Lung (tissue), 12 donors: ENCODE measurements around the gene COL4A2. TPM values are rescaled to one million over a fixed set of nuclear protein-coding genes. Genes with fewer than 3 reads are reported as not detected.

ENCODE experiments used
- ATAC-seq: fragments of 200-7000 bp; cut with Tn5 transposase; one replicate; pipeline ENCODE4 v1.9.1; 2020; ENCODE audit warnings: moderate number of reproducible peaks; ENCODE audit not compliant: insufficient read depth, low FRiP score
- DNase-seq, 3 donors: peaks; one replicate each; pipeline ENCODE4 v3.0.0-alpha.2; 2013 to 2017
- H3K27ac ChIP-seq, 2 donors: one replicate each; pipeline ENCODE4 v1.5.1; 2013; ENCODE audit warnings: mild to moderate bottlenecking in 2 of 2, moderate library complexity in 2 of 2, control low read depth in 1 of 2, inconsistent platforms in 1 of 2, low read depth in 1 of 2, low read length in 1 of 2
- H3K27me3 ChIP-seq, 3 donors: one replicate each; pipeline ENCODE4 v1.5.1; 2013; ENCODE audit warnings: low read length in 2 of 3; ENCODE audit not compliant: control insufficient read depth in 3 of 3, insufficient read depth in 3 of 3
- H3K36me3 ChIP-seq, 4 donors: one replicate each; pipeline ENCODE4 v1.5.1; 2013; ENCODE audit warnings: low read length in 4 of 4, mild to moderate bottlenecking in 1 of 4, moderate library complexity in 1 of 4; ENCODE audit not compliant: control insufficient read depth in 4 of 4, insufficient read depth in 4 of 4
- H3K4me1 ChIP-seq, 5 donors: one replicate each; pipeline ENCODE4 v1.5.1; 2013; ENCODE audit warnings: low read length in 5 of 5, mild to moderate bottlenecking in 2 of 5, moderate library complexity in 1 of 5; ENCODE audit not compliant: control insufficient read depth in 5 of 5, insufficient read depth in 5 of 5
- H3K4me3 ChIP-seq: one replicate; pipeline ENCODE4 v1.5.1; 2013; ENCODE audit warnings: mild to moderate bottlenecking, control low read depth, moderate library complexity
- H3K9ac ChIP-seq, 2 donors: one replicate each; pipeline ENCODE4 v1.5.1; 2013; ENCODE audit warnings: low read length in 2 of 2, control low read depth in 1 of 2; ENCODE audit not compliant: insufficient read depth in 1 of 2
- H3K9me3 ChIP-seq, 4 donors: one replicate each; pipeline ENCODE4 v1.5.1; 2013; ENCODE audit warnings: low read length in 3 of 4, mild to moderate bottlenecking in 1 of 4, moderate library complexity in 1 of 4; ENCODE audit not compliant: control insufficient read depth in 4 of 4, insufficient read depth in 3 of 4
- WGBS, 2 donors: extraction: QIAGEN DNeasy Blood & Tissue Kit; methylation state at CpG; one replicate each; pipeline ENCODE4 v1.1.7; 2013; 5-methylcytosine and 5-hydroxymethylcytosine counted together
- polyA plus RNA-seq, 2 donors: library from polyadenylated mRNA; stranded (reverse); fragments of 200-250 nt; gene quantifications; one replicate each; pipeline ENCODE4 v1.2.1, GENCODE V29; 2013
- total RNA-seq, 2 donors: library from RNA; depleted of rRNA in 1 of 2; stranded (reverse); fragments of >200 nt in 1 of 2; gene quantifications; one replicate each; pipeline ENCODE4 v1.2.1, GENCODE V29; 2014 to 2021
- TF ChIP-seq, protein P1 (sequence below): IDR thresholded peaks from 2 replicates; pipeline ENCODE4 v1.5.1; 2012; ENCODE audit warnings: mild to moderate bottlenecking; ENCODE audit errors: control extremely low read depth, extremely low read depth
- donor health status: control.
- donor health status: control.
- donor health status: Bipolar disorder and iron deficiency.
- donor health status: healthy.
- donor health status: DM: yes; HTN: yes; CAD: no.

Gene COL4A2
- total and polyA plus RNA-seq, 4 donors = 169 to 627 (median 339) TPM

DNA sequence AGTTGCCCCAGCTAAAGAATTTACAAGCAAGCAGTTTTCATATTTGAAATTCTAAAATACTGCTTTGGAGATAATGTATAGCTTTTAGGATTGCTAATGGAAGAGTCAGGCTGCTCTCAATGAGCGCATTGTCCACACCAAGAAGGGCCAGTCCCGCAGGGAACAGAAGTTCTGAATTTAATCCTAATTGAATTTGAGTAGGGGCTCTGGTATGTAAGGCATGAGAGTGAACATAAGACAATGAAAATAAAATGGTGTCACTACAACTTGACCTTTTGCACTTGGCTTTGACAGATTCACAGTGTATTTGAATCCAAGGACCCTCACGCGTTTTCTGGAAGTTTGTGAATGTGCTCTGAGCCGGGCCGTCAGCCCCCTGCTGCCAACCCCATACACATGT is 221.8 kb downstream of the COL4A2 start:
- H3K27me3 ChIP-seq = no peaks in the 10 kb centered on the region
- no peak overlapping the region for H3K4me3 ChIP-seq
- peak overlapping the region; percentile 11 to 62 for H3K27ac ChIP-seq
- no peaks in the 10 kb centered on the region for H3K9me3 ChIP-seq
- H3K4me1 ChIP-seq = peaks cover 0 to 40% (median 3%) of the 10 kb centered on the region in 5 donors
- WGBS, 2 donors = 93 to 96% methylated on average over 6 of the region's 6 CpGs
- ATAC-seq = no peak
- no peak for DNase-seq
- H3K9ac ChIP-seq = no peak overlapping the region
- H3K36me3 ChIP-seq = peaks cover 0 to 2% (median 0%) of the 10 kb centered on the region in 4 donors
- TF ChIP-seq, protein P1, sequence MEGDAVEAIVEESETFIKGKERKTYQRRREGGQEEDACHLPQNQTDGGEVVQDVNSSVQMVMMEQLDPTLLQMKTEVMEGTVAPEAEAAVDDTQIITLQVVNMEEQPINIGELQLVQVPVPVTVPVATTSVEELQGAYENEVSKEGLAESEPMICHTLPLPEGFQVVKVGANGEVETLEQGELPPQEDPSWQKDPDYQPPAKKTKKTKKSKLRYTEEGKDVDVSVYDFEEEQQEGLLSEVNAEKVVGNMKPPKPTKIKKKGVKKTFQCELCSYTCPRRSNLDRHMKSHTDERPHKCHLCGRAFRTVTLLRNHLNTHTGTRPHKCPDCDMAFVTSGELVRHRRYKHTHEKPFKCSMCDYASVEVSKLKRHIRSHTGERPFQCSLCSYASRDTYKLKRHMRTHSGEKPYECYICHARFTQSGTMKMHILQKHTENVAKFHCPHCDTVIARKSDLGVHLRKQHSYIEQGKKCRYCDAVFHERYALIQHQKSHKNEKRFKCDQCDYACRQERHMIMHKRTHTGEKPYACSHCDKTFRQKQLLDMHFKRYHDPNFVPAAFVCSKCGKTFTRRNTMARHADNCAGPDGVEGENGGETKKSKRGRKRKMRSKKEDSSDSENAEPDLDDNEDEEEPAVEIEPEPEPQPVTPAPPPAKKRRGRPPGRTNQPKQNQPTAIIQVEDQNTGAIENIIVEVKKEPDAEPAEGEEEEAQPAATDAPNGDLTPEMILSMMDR = no peak

DNA sequence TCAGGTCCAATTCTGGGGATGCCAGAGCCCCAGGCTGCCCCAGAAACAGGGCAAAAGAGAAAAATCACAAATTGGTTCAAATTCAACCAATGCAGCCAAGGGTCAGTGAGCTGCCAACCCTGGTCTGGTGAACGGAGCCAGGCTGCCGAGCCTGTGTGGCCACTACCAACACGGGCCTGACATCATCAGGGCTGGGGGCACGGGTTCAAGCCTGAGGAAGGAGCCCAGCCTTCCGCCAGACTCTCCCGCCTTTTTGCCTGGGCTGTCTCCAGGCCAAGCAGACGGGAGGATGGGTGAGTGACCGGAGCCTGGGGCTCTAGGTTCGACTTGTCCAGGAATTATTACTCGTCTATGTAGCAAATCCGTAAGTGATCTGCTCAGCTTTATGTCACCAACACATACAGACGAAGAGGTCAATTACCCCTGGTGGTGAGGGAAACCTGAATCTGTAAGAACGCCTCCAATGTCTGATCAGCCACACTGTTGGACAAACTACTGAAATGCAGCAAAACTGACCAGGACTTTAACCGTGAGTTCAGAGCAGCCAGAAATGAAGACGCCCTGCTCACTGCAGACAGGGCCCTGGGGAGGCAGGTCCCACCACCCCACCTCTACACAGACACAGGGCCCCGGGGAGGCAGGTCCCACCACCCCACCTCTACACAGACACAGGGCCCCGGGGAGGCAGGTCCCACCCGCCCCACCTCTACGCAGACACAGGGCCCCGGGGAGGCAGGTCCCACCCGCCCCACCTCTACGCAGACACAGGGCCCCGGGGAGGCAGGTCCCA is 222.6 kb downstream of the COL4A2 start:
- TF ChIP-seq, protein P1 = no peak
- no peak for ATAC-seq
- Histone ChIP-seq H3K4me1 (peaks cover 0 to 32% (median 0%) of the 10 kb centered on the region in 5 donors), H3K36me3 (no peaks in the 10 kb centered on the region), H3K9me3 (no peaks in the 10 kb centered on the region), H3K27me3 (no peaks in the 10 kb centered on the region), H3K9ac (no peak overlapping the region), H3K4me3 (no peak overlapping the region), H3K27ac (peak overlapping the region in 1 of 2 donors; percentile 11)
- 88 to 92% methylated on average over 16 to 19 of the region's 23 CpGs for WGBS, 2 donors
- DNase-seq = no peak

- ATAC-seq (no peak), DNase-seq (no peak)
- WGBS, 2 donors = 93 to 95% methylated on average over 7 of the region's 7 CpGs
- Histone ChIP-seq H3K9me3 (no peaks in the 10 kb centered on the region), H3K9ac (no peak overlapping the region), H3K27ac (peak overlapping the region in 1 of 2 donors; percentile 3), H3K36me3 (peaks cover 0 to 3% (median 0%) of the 10 kb centered on the region in 4 donors), H3K4me3 (no peak overlapping the region), H3K4me1 (peaks cover 0 to 20% (median 0%) of the 10 kb centered on the region in 5 donors), H3K27me3 (no peaks in the 10 kb centered on the region)
- TF ChIP-seq, protein P1 = no peak
These were observed 224.0 kb downstream of the COL4A2 start for GRCh38 chr13:110531100-110531499.
